GM21723 (cell line): ENCODE measurements around the gene GTF2E1.
"Not testable (repeated sequence)": the region's sequence is repeated elsewhere in the genome, so short reads cannot be mapped to it uniquely, and the experiment has no call there.

ENCODE experiments used
- ATAC-seq: cut with Tn5 transposase; IDR thresholded peaks from one replicate; pipeline ENCODE4 v1.9.1; 2021; ENCODE audit warnings: mild to moderate bottlenecking, moderate library complexity; ENCODE audit not compliant: unreplicated experiment

GTF2E1 gene

GRCh38 chr3:120753810-120754209 is 11.3 kb downstream of the GTF2E1 start:
- no peak for ATAC-seq

GRCh38 chr3:120756061-120756460 is 13.5 kb downstream of the GTF2E1 start:
- ATAC-seq, result no peak

GRCh38 chr3:120758551-120758950 is 16.0 kb downstream of the GTF2E1 start:
- not testable (repeated sequence) for ATAC-seq

- no peak for ATAC-seq
These were observed 20.1 kb downstream of the GTF2E1 start for GRCh38 chr3:120762615-120763014.

GRCh38 chr3:120763601-120764000 is 21.1 kb downstream of the GTF2E1 start:
- peak; percentile 80 for ATAC-seq

- no peak for ATAC-seq
These were observed 21.7 kb downstream of the GTF2E1 start for GRCh38 chr3:120764206-120764605.

GRCh38 chr3:120765830-120766493 is 23.4 kb downstream of the GTF2E1 start:
- ATAC-seq, result peak; percentile 78

- no peak for ATAC-seq
These were observed 24.0 kb downstream of the GTF2E1 start for GRCh38 chr3:120766576-120766975.

- ATAC-seq, result no peak
These were observed 24.6 kb downstream of the GTF2E1 start for GRCh38 chr3:120767106-120767505.

GRCh38 chr3:120769436-120769835 is 26.9 kb downstream of the GTF2E1 start:
- ATAC-seq, result no peak

GRCh38 chr3:120770891-120771290 is 28.3 kb downstream of the GTF2E1 start:
- no peak for ATAC-seq

GRCh38 chr3:120772081-120772480 is 29.5 kb downstream of the GTF2E1 start:
- no peak for ATAC-seq

GRCh38 chr3:120773932-120774331 is 31.4 kb downstream of the GTF2E1 start:
- ATAC-seq, result peak; percentile 62

- no peak for ATAC-seq
These were observed 32.9 kb downstream of the GTF2E1 start for GRCh38 chr3:120775411-120775810.

- no peak for ATAC-seq
These were observed 36.2 kb downstream of the GTF2E1 start for GRCh38 chr3:120778776-120779175.

GRCh38 chr3:120780977-120781376 is 38.4 kb downstream of the GTF2E1 start:
- ATAC-seq, result peak; percentile 91

- ATAC-seq, result peak; percentile 67
These were observed 43.3 kb downstream of the GTF2E1 start for GRCh38 chr3:120785832-120786231.

GRCh38 chr3:120791010-120791409 is 48.5 kb downstream of the GTF2E1 start:
- ATAC-seq, result no peak

- ATAC-seq, result no peak
These were observed 49.4 kb downstream of the GTF2E1 start for GRCh38 chr3:120791913-120792312.

- ATAC-seq, result no peak
These were observed 51.1 kb downstream of the GTF2E1 start for GRCh38 chr3:120793601-120794000.

GRCh38 chr3:120795017-120795648 is 52.6 kb downstream of the GTF2E1 start:
- ATAC-seq, result peak; percentile 96

GRCh38 chr3:120795959-120796358 is 53.4 kb downstream of the GTF2E1 start:
- no peak for ATAC-seq

- no peak for ATAC-seq
These were observed 54.4 kb downstream of the GTF2E1 start for GRCh38 chr3:120796976-120797375.
